Muscle layer of colon (tissue), 2 donors: Measurements from ENCODE around the gene C3.

ENCODE experiments used
- H3K27ac ChIP-seq: one replicate; pipeline ENCODE4 v1.7.0; 2013; ENCODE audit warnings: low read depth, mild to moderate bottlenecking, low read length, moderate library complexity
- H3K27me3 ChIP-seq, 2 donors: one replicate each; pipeline ENCODE4 v1.7.0; 2013; ENCODE audit warnings: low read length in 2 of 2, mild to moderate bottlenecking in 2 of 2; ENCODE audit not compliant: insufficient read depth in 2 of 2, control insufficient read depth in 1 of 2
- H3K36me3 ChIP-seq: one replicate; pipeline ENCODE4 v1.7.0; 2013; ENCODE audit warnings: mild to moderate bottlenecking, low read length; ENCODE audit not compliant: insufficient read depth
- H3K4me1 ChIP-seq: one replicate; pipeline ENCODE4 v1.7.0; 2013; ENCODE audit warnings: mild to moderate bottlenecking, low read length; ENCODE audit not compliant: insufficient read depth
- H3K4me3 ChIP-seq, 2 donors: one replicate each; pipeline ENCODE4 v1.7.0; 2013; ENCODE audit warnings: low read length in 2 of 2, low read depth in 1 of 2, mild to moderate bottlenecking in 1 of 2, moderate library complexity in 1 of 2
- H3K9ac ChIP-seq: one replicate; pipeline ENCODE4 v1.7.0; 2013; ENCODE audit warnings: low read length
- H3K9me3 ChIP-seq: one replicate; pipeline ENCODE4 v1.7.0; 2013; ENCODE audit warnings: mild to moderate bottlenecking, low read length
- donor health status: abdominal sarcoma.
- donor health status: Adenocarcinoma of cecum.

Gene C3

DNA sequence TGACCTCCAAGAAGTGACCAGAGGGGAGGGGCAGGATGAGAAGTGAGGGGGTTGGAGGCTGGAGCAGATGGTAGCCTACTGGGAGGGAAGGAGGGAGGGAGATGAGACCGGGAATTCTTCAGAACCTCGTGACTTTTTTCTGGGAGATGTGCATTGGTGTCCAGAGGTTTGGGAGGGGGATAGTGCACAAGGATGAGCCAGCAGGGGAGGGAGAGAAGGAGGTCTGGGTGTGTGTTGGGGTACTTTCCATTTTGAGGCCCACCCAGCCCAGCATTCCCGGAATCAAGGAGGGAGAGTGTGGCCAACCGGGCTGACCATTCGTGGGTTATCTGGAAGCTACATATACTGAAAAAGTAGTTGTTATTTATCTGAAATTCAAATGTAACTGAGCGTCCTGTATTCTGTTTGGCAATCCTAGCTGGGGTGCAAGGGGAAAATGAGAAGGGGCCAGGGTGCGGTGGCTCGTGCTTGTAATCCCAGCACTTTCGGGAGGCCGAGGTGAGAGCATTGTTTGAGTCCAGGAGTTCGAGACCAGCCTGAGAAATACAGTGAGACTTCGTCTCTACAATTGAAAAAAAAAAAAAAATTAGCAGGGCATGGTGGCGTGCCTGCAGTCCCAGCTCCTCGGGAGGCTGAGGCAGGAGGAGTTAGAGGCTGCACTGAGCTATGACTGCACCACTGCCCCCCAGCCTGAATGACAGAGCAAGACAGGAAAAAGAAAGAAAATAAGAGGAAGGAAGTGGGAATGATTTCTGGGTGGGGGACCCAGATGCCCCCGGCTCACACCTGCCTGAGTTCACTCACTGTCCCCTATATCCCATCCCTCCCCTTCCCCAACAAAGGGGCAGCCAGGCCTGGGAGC, 4.4 kb upstream of the C3 start:
- Histone ChIP-seq H3K4me1 (no peaks in the 10 kb centered on the region), H3K27ac (no peak overlapping the region), H3K9me3 (no peaks in the 10 kb centered on the region)

DNA sequence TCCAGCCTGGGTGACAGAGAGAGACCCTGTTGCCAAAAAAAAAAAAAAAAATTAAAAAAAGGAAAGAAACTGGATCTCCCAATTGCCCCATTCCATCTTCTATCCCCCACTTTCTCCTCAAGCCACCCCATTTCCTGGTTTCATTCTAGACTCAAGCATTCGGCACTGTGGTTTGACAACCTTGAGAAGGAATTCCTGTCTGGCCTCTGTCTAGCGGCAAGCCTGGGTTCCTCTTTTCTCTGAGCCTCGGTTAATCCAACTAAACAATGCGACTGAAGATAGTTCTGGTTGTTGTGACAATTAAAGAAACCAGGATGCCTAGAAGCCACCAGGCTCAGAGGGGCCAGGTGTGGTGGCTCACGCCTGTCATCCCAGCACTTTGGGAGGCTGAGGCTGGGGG, 3.3 kb upstream of the C3 start:
- no peak overlapping the region for H3K27ac ChIP-seq
- no peak overlapping the region for H3K9ac ChIP-seq
- no peaks in the 10 kb centered on the region for H3K4me1 ChIP-seq

More for the DNA sequence above, 4.4 kb upstream of the C3 start:
- no peaks in the 10 kb centered on the region for H3K27me3 ChIP-seq
- no peak overlapping the region for H3K4me3 ChIP-seq
- H3K36me3 ChIP-seq: no peaks in the 10 kb centered on the region
- no peak overlapping the region for H3K9ac ChIP-seq

GRCh38 chr19:6723108-6723618, 2.7 kb upstream of the C3 start:
- Histone ChIP-seq H3K9ac (no peak overlapping the region), H3K27me3 (no peaks in the 10 kb centered on the region), H3K9me3 (no peaks in the 10 kb centered on the region), H3K36me3 (no peaks in the 10 kb centered on the region), H3K27ac (no peak overlapping the region), H3K4me1 (no peaks in the 10 kb centered on the region), H3K4me3 (peak overlapping the region in 1 of 2 donors; percentile 18)

More for the DNA sequence above, 3.3 kb upstream of the C3 start:
- no peaks in the 10 kb centered on the region for H3K27me3 ChIP-seq
- no peak overlapping the region for H3K4me3 ChIP-seq
- H3K36me3 ChIP-seq: no peaks in the 10 kb centered on the region
- no peaks in the 10 kb centered on the region for H3K9me3 ChIP-seq

DNA sequence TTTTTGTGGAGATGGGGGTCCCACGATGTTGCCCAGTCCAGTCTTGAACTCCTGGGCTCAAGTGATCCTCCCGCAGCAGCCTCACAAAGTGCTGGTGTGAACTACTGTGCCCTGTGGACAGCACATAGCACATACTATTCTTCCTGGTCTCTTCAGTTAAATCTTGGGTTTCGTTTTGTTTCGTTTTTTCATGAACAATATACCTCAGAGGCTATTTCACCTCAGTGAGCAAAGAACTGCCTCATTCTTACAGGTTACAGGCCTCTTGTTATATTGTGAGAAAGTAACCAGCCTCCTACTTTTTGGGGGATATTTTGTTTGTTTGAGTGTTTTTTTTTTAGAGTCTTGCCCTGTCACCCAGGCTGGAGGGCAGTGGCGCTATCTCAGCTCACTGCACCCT, 1.3 kb upstream of the C3 start:
- peak overlapping the region; percentile 13 for H3K27ac ChIP-seq

GRCh38 chr19:6721138-6721474, 656 bp upstream of the C3 start:
- Histone ChIP-seq H3K27me3 (no peaks in the 10 kb centered on the region), H3K9me3 (no peaks in the 10 kb centered on the region), H3K36me3 (peaks cover 7% of the 10 kb centered on the region), H3K4me3 (no peak overlapping the region), H3K9ac (no peak overlapping the region), H3K4me1 (no peaks in the 10 kb centered on the region), H3K27ac (no peak overlapping the region)

More for the DNA sequence above, 1.3 kb upstream of the C3 start:
- H3K4me1 ChIP-seq: no peaks in the 10 kb centered on the region
- H3K36me3 ChIP-seq: peaks cover 7% of the 10 kb centered on the region
- H3K9me3 ChIP-seq: no peaks in the 10 kb centered on the region
- H3K4me3 ChIP-seq: no peak overlapping the region
- no peak overlapping the region for H3K9ac ChIP-seq
- H3K27me3 ChIP-seq: no peaks in the 10 kb centered on the region

- Histone ChIP-seq H3K9ac (no peak overlapping the region), H3K4me3 (peak overlapping the region in 1 of 2 donors; percentile 45), H3K36me3 (peaks cover 7% of the 10 kb centered on the region), H3K27ac (no peak overlapping the region), H3K4me1 (no peaks in the 10 kb centered on the region), H3K9me3 (no peaks in the 10 kb centered on the region), H3K27me3 (no peaks in the 10 kb centered on the region)
Measured at GRCh38 chr19:6719992-6720368, 470 bp downstream of the C3 start.

DNA sequence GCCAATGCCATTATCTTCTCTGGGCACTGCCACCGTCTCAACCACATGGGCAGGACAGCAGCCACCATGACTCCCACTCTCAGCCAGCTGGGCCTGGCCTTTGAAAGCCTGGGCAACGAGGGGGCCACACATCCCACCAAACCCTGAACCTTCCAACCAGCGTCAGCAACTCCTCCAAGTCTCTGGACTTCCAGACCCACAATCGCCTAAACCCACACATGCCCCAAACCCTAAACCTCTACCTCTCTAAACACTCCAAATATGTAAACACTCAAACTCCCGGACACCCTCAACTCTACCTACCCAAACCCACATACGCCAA, 949 bp downstream of the C3 start:
- peak overlapping the region in 1 of 2 donors; percentile 45 for H3K4me3 ChIP-seq
- no peaks in the 10 kb centered on the region for H3K4me1 ChIP-seq
- H3K9ac ChIP-seq: no peak overlapping the region
- no peak overlapping the region for H3K27ac ChIP-seq
- peaks cover 7% of the 10 kb centered on the region for H3K36me3 ChIP-seq
- H3K27me3 ChIP-seq: no peaks in the 10 kb centered on the region
- no peaks in the 10 kb centered on the region for H3K9me3 ChIP-seq

- H3K36me3 ChIP-seq: peaks cover 7% of the 10 kb centered on the region
- peak overlapping the region in 1 of 2 donors; percentile 45 for H3K4me3 ChIP-seq
- H3K27ac ChIP-seq: no peak overlapping the region
Measured at GRCh38 chr19:6718741-6719539, 1.5 kb downstream of the C3 start.

DNA sequence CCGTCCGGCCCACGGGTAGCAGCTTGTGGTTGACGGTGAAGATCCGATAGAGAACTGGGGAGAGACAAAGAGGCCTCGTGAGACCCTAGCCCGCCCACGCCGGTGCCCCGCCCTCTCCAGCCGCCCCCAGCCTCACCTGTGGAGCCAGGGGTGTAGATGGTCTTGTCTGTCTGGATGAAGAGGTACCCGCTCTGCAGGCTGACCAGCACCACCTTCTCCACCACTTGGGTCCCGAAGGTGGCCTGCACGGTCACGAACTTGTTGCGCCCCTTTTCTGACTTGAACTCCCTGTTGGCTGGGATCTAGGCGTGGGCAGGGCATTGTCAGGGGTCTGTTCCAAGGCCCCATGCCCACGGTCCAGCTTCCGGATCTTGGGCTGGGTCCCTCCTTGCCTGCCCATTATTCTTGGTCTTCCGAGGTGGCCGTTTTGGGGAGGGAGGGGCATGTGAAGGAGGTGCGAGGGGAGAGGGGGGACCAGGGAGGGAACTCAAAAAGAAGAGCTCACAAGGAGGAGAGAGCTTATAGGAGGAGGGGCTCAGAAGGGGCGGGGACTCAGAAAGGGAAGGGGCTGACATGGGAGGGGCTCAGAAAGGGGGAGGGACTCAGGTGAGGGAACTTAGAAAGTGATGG, 2.2 kb downstream of the C3 start:
- Histone ChIP-seq H3K36me3 (peaks cover 7% of the 10 kb centered on the region), H3K4me3 (no peak overlapping the region), H3K9ac (no peak overlapping the region), H3K4me1 (no peaks in the 10 kb centered on the region), H3K9me3 (no peaks in the 10 kb centered on the region), H3K27ac (no peak overlapping the region), H3K27me3 (no peaks in the 10 kb centered on the region)

More at GRCh38 chr19:6718741-6719539, 1.5 kb downstream of the C3 start:
- no peaks in the 10 kb centered on the region for H3K4me1 ChIP-seq
- no peak overlapping the region for H3K9ac ChIP-seq
- H3K27me3 ChIP-seq: no peaks in the 10 kb centered on the region
- no peaks in the 10 kb centered on the region for H3K9me3 ChIP-seq

DNA sequence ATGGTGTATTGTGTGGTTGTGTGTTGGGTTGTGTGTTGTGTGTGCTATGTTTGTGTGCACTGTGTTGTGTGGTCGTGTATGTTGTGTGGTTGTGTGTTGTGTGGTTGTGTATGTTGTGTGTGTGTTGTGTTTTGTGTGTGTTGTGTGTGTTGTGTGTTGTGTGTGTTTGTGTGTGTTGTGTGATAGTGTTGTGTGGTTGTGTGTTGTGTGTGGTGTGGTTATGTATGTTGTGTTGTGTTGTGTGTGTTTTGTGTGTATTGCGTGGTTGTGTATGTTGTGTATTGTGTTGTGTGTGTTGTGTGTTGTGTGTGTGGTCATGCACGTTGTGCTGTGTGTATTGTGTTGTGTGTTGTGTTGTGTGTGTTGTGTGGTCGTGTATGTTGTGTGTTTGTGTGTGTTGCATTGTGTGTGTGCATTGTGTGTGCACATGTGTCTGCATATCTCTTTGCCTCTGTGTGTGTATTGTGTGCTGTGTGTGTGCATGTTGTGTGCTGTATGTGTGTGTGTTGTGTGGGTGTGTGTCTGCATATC, 2.9 kb downstream of the C3 start:
- Histone ChIP-seq H3K36me3 (peaks cover 7% of the 10 kb centered on the region), H3K9ac (no peak overlapping the region), H3K27ac (no peak overlapping the region)

DNA sequence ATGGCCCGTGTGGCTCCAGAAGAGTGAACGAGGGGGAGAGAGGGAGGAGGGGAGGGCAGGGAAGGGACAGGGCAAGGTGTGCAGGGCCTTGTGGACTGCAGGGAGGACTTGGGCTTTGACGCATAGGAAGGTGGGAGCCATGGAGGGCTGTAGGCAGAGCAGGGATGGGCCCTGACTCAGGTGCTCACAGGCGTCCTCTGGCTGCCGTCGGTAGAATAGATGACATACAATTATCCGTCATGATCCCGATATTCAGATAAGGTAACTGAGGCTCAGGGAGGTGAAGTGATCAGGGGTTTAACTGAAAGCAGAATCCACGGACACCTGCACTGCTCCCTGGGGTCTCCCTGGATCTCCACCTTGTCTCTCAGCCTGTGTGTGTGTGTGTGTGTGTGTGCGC, 3.4 kb downstream of the C3 start:
- Histone ChIP-seq H3K9ac (no peak overlapping the region), H3K27me3 (no peaks in the 10 kb centered on the region), H3K9me3 (no peaks in the 10 kb centered on the region), H3K27ac (no peak overlapping the region), H3K36me3 (peaks cover 7% of the 10 kb centered on the region), H3K4me3 (no peak overlapping the region), H3K4me1 (no peaks in the 10 kb centered on the region)

More for the DNA sequence above, 2.9 kb downstream of the C3 start:
- H3K4me1 ChIP-seq: no peaks in the 10 kb centered on the region
- no peaks in the 10 kb centered on the region for H3K9me3 ChIP-seq
- H3K27me3 ChIP-seq: no peaks in the 10 kb centered on the region
- H3K4me3 ChIP-seq: no peak overlapping the region
